ENCODE measurements around the gene AUH. TPM values are rescaled to one million over a fixed set of nuclear protein-coding genes. Genes with fewer than 3 reads are reported as not detected.

AUH gene
- total RNA-seq, 1 experiment from 2014 or later, result 29.0 TPM

- TF ChIP-seq, protein P1, sequence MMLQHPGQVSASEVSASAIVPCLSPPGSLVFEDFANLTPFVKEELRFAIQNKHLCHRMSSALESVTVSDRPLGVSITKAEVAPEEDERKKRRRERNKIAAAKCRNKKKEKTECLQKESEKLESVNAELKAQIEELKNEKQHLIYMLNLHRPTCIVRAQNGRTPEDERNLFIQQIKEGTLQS (IDR thresholded peaks at IDR 0.05), result no peak
- TF ChIP-seq SP1 (IDR thresholded peaks at IDR 0.05; ENCODE audit: low read depth) (no peak), POLR2AphosphoS5 (IDR thresholded peaks at IDR 0.05; ENCODE audit: low read depth, low read length) (no peak), EZH2 (IDR thresholded peaks at IDR 0.05) (no peak), SRF (IDR thresholded peaks at IDR 0.05; ENCODE audit: low read depth) (no peak), JUND (IDR thresholded peaks at IDR 0.05) (no peak), ZNF274 (IDR thresholded peaks at IDR 0.05; ENCODE audit: low read depth, low read length) (no peak), EZH2phosphoT487 (IDR thresholded peaks at IDR 0.05; ENCODE audit: borderline replicate concordance) (no peak)
- TF ChIP-seq, protein P2, sequence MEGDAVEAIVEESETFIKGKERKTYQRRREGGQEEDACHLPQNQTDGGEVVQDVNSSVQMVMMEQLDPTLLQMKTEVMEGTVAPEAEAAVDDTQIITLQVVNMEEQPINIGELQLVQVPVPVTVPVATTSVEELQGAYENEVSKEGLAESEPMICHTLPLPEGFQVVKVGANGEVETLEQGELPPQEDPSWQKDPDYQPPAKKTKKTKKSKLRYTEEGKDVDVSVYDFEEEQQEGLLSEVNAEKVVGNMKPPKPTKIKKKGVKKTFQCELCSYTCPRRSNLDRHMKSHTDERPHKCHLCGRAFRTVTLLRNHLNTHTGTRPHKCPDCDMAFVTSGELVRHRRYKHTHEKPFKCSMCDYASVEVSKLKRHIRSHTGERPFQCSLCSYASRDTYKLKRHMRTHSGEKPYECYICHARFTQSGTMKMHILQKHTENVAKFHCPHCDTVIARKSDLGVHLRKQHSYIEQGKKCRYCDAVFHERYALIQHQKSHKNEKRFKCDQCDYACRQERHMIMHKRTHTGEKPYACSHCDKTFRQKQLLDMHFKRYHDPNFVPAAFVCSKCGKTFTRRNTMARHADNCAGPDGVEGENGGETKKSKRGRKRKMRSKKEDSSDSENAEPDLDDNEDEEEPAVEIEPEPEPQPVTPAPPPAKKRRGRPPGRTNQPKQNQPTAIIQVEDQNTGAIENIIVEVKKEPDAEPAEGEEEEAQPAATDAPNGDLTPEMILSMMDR (IDR thresholded peaks at IDR 0.05 in 2 of 3, conservative IDR thresholded peaks at IDR 0.05 in 1 of 3; ENCODE audit: borderline replicate concordance in 1 of 3, insufficient read depth in 1 of 3, low read depth in 2 of 3, low read length in 2 of 3), result no peak
Observed at GRCh38 chr9:91217388-91217787, 144.3 kb downstream of the AUH start (continued).

- ATAC-seq, result no peak
- no TSS peak for BruUV-seq (replicated peaks)
- H3K4me2 ChIP-seq (ENCODE audit: low read length), result no peak overlapping the region
- TF ChIP-seq FOSL1 (IDR thresholded peaks at IDR 0.05; ENCODE audit: low read depth) (no peak), ELF1 (IDR thresholded peaks at IDR 0.05; ENCODE audit: borderline replicate concordance, low read depth) (no peak), SRF (IDR thresholded peaks at IDR 0.05; ENCODE audit: low read depth) (no peak), SIN3A (IDR thresholded peaks at IDR 0.05; ENCODE audit: low read depth) (no peak), TCF7L2 (IDR thresholded peaks at IDR 0.05; ENCODE audit: borderline replicate concordance, extremely low read depth, insufficient read depth, insufficient read length) (no peak), POLR2A (IDR thresholded peaks at IDR 0.05; ENCODE audit: borderline replicate concordance, extremely low read depth, insufficient read depth, insufficient read length) (no peak), CEBPB (IDR thresholded peaks at IDR 0.05; ENCODE audit: low read depth) (no peak), ZFX (IDR thresholded peaks at IDR 0.05) (no peak), EZH2phosphoT487 (IDR thresholded peaks at IDR 0.05; ENCODE audit: borderline replicate concordance) (no peak)
- TF ChIP-seq, protein P3, sequence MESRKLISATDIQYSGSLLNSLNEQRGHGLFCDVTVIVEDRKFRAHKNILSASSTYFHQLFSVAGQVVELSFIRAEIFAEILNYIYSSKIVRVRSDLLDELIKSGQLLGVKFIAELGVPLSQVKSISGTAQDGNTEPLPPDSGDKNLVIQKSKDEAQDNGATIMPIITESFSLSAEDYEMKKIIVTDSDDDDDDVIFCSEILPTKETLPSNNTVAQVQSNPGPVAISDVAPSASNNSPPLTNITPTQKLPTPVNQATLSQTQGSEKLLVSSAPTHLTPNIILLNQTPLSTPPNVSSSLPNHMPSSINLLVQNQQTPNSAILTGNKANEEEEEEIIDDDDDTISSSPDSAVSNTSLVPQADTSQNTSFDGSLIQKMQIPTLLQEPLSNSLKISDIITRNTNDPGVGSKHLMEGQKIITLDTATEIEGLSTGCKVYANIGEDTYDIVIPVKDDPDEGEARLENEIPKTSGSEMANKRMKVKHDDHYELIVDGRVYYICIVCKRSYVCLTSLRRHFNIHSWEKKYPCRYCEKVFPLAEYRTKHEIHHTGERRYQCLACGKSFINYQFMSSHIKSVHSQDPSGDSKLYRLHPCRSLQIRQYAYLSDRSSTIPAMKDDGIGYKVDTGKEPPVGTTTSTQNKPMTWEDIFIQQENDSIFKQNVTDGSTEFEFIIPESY (IDR thresholded peaks at IDR 0.05; ENCODE audit: extremely low read depth, insufficient replicate concordance, low read length), result no peak
- TF ChIP-seq, protein P4, sequence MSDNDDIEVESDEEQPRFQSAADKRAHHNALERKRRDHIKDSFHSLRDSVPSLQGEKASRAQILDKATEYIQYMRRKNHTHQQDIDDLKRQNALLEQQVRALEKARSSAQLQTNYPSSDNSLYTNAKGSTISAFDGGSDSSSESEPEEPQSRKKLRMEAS (IDR thresholded peaks at IDR 0.05), result no peak
- TF ChIP-seq, protein P2 (IDR thresholded peaks at IDR 0.05 in 2 of 3, conservative IDR thresholded peaks at IDR 0.05 in 1 of 3; ENCODE audit: borderline replicate concordance in 1 of 3, insufficient read depth in 1 of 3, low read depth in 2 of 3, low read length in 2 of 3), result no peak
- TF ChIP-seq, protein P1 (IDR thresholded peaks at IDR 0.05), result no peak
- H3K27me3 ChIP-seq (ENCODE audit: insufficient read depth, low read length), result no peaks in the 10 kb centered on the region
- no peak overlapping the region for H3K4me3 ChIP-seq (replicated peaks in 1 of 2; ENCODE audit: low read depth in 1 of 2, low read length in 2 of 2)
- DNase-seq (ENCODE audit: low read depth, low spot score), result no peak
- no peaks in the 10 kb centered on the region for H3K36me3 ChIP-seq (ENCODE audit: control insufficient read depth in 1 of 2, insufficient read depth in 2 of 2, low read length in 2 of 2)
- CTCF ChIA-PET, result no interaction called here
- H3K9me2 ChIP-seq (ENCODE audit: insufficient read depth), result no peaks in the 10 kb centered on the region
- H3K4me1 ChIP-seq (ENCODE audit: control insufficient read depth in 1 of 2, insufficient read depth in 2 of 2, low read length in 2 of 2), result peaks cover 2 to 6% of the 10 kb centered on the region in 2 experiments; a peak in 2 of 4 replicates
- H2AFZ ChIP-seq (ENCODE audit: low read depth, low read length, poor library complexity, severe bottlenecking), result no peak overlapping the region
- H3K9ac ChIP-seq (ENCODE audit: low read length), result no peak overlapping the region
- RAD21 ChIA-PET (ENCODE audit: low non-redundant PET in 1 of 2, low total read pairs in 2 of 2, uncharacterized antibody in 2 of 2, unreplicated experiment in 2 of 2), result no interaction called here
- peaks cover 0 to 4% of the 10 kb centered on the region in 2 experiments; a peak in 1 of 4 replicates for H3K9me3 ChIP-seq (ENCODE audit: control insufficient read depth in 1 of 2, insufficient read depth in 1 of 2, low read depth in 1 of 2, low read length in 2 of 2)
- intact Hi-C loops (cut with micrococcal nuclease), result no loop called here
- H3K27ac ChIP-seq (ENCODE audit: low read depth, low read length), result no peak overlapping the region
- POLR2A ChIA-PET, result no interaction called here
- no peaks in the 10 kb centered on the region for H3K79me2 ChIP-seq (ENCODE audit: insufficient read depth, low read length)
- no peaks in the 10 kb centered on the region for H4K20me1 ChIP-seq (ENCODE audit: insufficient read depth)
Observed at GRCh38 chr9:91214867-91215266, 146.9 kb downstream of the AUH start.

Data from HCT116 (cell line).